HG02852 (cell line): ENCODE results near the gene SRCIN1.

Experiments used
- ATAC-seq: cut with Tn5 transposase; IDR thresholded peaks from one replicate; pipeline ENCODE4 v1.9.1; 2021; ENCODE audit warnings: mild to moderate bottlenecking, moderate library complexity; ENCODE audit not compliant: unreplicated experiment

The SRCIN1 gene

GRCh38 chr17:38585056-38585917, 20.5 kb downstream of the SRCIN1 start:
- no peak for ATAC-seq

- ATAC-seq: no peak
Measured at GRCh38 chr17:38584350-38584925, 21.3 kb downstream of the SRCIN1 start.

- ATAC-seq: no peak
Measured at GRCh38 chr17:38583828-38584349, 21.9 kb downstream of the SRCIN1 start.

GRCh38 chr17:38583176-38583575, 22.6 kb downstream of the SRCIN1 start:
- no peak for ATAC-seq

GRCh38 chr17:38582069-38582468, 23.7 kb downstream of the SRCIN1 start:
- no peak for ATAC-seq

GRCh38 chr17:38579934-38580333, 25.8 kb downstream of the SRCIN1 start:
- no peak for ATAC-seq

- ATAC-seq: no peak
Measured at GRCh38 chr17:38579083-38579480, 26.7 kb downstream of the SRCIN1 start.

GRCh38 chr17:38578229-38579082, 27.3 kb downstream of the SRCIN1 start:
- no peak for ATAC-seq

GRCh38 chr17:38577645-38578173, 28.0 kb downstream of the SRCIN1 start:
- ATAC-seq: no peak

- ATAC-seq: no peak
Measured at GRCh38 chr17:38577244-38577643, 28.5 kb downstream of the SRCIN1 start.

GRCh38 chr17:38575781-38576180, 30.0 kb downstream of the SRCIN1 start:
- no peak for ATAC-seq

- no peak for ATAC-seq
Measured at GRCh38 chr17:38574712-38575111, 31.0 kb downstream of the SRCIN1 start.

- ATAC-seq: no peak
Measured at GRCh38 chr17:38572669-38573365, 32.9 kb downstream of the SRCIN1 start.

GRCh38 chr17:38571833-38572668, 33.7 kb downstream of the SRCIN1 start:
- ATAC-seq: no peak

- ATAC-seq: no peak
Measured at GRCh38 chr17:38569701-38570512, 35.8 kb downstream of the SRCIN1 start.

- ATAC-seq: no peak
Measured at GRCh38 chr17:38568845-38569510, 36.8 kb downstream of the SRCIN1 start.

- ATAC-seq: no peak
Measured at GRCh38 chr17:38568274-38568673, 37.5 kb downstream of the SRCIN1 start.

- no peak for ATAC-seq
Measured at GRCh38 chr17:38567350-38567749, 38.4 kb downstream of the SRCIN1 start.
